ENCODE results near the gene CSE1L.

GRCh38 chr20:49052334-49052733 lies 6.2 kb downstream of the CSE1L start:
- TF ChIP-seq CTCF (IDR thresholded peaks at IDR 0.05) (no peak), POLR2AphosphoS5 (IDR thresholded peaks at IDR 0.05) (no peak)
